CD1c-positive myeloid dendritic cell (primary cell): ENCODE data around the gene ROR2.
A peak's percentile ranks its signal among the peaks of the same experiment; 100 is the strongest.
"Not testable (repeated sequence)": the region's sequence is repeated elsewhere in the genome, so short reads cannot be mapped to it uniquely, and the experiment has no call there.

Experiments
- DNase-seq: peaks from one replicate; pipeline ENCODE4 v3.0.0-alpha.2; 2016; ENCODE audit errors: extremely low spot score

Gene ROR2

DNA sequence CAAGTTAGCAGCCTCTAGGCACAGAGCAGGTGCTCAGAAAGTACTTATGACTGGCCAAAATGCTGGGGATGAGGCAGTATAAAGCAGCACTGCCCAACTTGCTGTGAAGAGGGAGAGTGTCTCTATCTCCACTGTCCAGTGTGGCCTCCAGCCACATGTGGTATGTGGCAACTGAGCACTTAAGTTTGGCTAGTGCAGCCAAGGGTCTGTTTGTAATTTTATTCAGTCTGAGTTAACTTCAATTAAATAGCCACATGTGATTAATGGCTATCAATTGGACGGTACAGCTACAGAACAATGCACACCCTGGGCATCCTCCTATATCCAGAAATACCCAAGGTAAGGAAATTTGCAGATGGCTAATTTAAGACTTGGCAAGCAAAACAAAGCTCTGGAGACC, 26.9 kb downstream of the ROR2 start:
- no peak for DNase-seq

GRCh38 chr9:91921371-91921770, 28.7 kb downstream of the ROR2 start:
- no peak for DNase-seq

DNA sequence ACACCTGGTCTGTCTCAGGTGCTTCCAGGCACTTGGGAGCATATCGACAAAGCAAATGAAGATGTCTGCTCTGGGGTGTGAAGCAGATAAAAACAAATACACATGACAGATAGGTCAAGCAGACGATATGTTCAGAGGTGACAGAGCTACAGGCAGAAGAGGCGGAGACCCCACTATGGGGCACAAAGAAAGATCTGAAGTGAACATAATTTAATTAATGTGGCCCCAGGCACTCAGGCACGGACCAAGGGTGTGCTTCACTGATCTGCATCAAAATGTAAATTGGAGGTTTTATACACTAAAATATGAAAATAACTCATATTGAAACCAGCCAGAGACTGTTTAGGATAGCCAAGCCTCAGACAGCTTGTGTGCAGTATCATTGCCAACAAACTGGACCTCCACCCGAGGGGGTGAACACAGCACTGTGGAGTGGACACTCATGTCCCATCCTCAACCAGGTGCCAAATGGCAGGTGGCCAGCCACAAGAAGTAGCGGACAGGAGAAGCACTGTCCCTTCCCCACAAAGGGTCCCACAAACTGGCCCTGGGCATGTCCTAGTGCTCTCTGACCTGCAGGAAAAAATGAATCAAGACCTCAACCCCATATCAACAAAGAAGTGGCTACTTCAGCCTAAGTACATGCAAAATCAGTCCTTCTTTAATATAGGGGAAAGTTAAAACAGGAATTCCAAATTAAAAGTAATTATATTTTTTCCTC, 29.2 kb downstream of the ROR2 start:
- no peak for DNase-seq

GRCh38 chr9:91919621-91920020, 30.4 kb downstream of the ROR2 start:
- no peak for DNase-seq

DNA sequence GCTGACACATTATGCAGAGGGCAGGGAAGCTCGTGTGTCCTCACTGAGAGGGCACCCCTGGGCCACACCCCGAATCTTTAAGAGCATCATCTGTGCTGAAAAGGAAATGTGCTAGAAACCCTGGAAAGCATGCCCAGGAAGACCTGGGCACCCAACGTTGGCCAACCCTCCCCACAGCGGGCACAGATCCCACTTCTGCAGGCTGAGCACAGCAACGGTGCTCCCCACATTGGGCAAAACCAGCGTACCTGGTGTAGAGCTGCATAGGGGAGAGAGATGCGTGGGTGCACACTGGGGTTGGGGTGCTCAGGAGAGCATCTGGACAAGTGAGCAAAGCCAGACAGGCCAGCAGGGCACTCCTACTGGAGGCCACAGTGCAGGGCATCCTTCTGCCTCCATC, 32.6 kb downstream of the ROR2 start:
- no peak for DNase-seq

GRCh38 chr9:91915524-91916263, 34.3 kb downstream of the ROR2 start:
- DNase-seq = no peak

DNA sequence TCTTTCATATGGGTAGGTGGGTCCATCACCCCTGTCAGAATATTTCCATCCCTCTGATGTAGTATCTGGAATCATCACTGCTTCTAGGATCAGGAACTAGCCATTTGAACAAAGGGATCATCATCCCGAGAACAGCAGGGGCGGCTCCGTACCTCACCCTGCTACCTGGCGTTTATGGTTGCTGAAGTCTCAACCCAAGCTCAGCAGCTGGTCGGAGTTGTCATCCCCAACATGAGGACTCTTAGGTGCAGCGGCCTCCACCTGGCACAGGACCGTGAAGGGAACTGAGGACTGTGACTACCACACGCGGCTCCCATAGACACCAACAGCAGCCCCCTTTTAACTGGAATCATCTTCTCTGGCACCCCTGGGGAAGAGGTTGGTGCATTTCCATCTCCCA, 35.1 kb downstream of the ROR2 start:
- no peak for DNase-seq

- no peak for DNase-seq
These were observed 35.6 kb downstream of the ROR2 start for GRCh38 chr9:91914404-91914803.

DNA sequence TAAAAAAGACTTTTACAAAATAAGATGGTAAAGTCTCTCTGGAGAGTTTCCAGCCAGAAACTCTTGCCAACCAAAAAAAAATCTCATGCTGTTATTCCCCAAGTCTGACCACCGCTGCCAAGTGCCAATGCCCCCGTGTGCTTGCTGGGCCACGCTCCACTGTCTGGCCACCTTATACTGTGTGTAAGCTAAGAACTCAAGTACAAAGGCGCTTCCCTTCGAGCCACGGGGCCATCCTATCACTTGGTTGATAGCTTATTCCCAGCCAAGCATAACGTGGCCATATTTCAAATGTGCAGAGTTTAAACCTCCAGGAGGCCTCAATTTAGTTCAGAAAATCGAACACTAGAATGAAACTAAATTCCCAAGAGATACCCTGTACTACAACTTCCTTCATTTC, 36.0 kb downstream of the ROR2 start:
- DNase-seq = no peak

GRCh38 chr9:91913096-91913495, 36.9 kb downstream of the ROR2 start:
- DNase-seq = no peak

- DNase-seq = no peak
These were observed 38.4 kb downstream of the ROR2 start for GRCh38 chr9:91911657-91912056.

DNA sequence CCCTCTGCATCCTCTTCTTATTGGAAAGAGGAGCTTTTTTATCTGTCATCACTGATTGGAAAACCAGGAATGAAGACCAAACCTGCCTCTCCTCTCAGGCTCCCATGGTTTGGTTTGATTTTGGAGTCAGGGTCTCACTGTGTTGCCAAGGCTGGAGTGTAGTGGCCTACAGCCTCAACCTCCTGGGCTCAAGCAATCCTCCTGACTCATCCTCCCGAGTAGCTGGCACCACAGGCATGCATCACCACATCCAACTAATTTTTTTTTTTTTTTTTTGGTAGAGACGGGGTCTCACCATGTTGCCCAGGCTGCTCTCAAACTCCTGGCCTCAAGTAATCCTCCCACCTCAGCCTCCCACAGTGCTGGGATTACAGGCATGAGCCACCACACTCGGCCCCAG, 40.8 kb downstream of the ROR2 start:
- not testable (repeated sequence) for DNase-seq

DNA sequence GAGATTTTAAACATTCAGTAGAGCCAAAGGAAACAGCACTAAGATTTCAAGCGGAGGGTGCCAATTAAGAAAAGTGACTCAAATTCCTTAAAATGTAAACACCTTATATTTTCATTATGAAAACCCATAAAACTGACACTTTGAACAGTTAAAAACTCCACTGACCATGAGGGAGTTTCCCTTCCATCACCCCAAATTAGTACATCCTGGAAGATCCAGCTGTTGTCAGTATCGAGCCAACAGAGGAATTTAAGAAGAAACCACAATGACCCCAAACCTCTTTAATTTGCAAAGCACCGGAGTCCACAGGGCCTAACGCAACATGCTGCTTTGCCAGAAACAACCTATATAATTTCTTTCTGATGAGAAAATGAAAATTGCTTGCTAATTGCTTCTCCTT, 41.3 kb downstream of the ROR2 start:
- DNase-seq = no peak

DNA sequence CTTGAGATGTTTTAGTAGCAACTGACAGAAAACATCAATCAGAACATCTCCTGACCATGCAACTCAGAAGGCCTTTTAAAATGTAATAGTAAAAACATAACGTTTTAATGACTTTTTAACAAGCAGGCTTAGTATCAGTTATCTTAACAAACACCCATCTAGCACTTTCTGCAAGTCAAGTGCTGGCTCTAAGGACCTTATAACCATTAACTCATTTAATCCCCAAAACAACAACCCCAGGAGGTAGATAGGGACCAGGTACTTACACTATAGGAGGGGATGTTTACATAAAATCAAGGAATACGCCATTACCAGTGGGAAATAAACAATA, 41.8 kb downstream of the ROR2 start:
- DNase-seq = no peak

DNA sequence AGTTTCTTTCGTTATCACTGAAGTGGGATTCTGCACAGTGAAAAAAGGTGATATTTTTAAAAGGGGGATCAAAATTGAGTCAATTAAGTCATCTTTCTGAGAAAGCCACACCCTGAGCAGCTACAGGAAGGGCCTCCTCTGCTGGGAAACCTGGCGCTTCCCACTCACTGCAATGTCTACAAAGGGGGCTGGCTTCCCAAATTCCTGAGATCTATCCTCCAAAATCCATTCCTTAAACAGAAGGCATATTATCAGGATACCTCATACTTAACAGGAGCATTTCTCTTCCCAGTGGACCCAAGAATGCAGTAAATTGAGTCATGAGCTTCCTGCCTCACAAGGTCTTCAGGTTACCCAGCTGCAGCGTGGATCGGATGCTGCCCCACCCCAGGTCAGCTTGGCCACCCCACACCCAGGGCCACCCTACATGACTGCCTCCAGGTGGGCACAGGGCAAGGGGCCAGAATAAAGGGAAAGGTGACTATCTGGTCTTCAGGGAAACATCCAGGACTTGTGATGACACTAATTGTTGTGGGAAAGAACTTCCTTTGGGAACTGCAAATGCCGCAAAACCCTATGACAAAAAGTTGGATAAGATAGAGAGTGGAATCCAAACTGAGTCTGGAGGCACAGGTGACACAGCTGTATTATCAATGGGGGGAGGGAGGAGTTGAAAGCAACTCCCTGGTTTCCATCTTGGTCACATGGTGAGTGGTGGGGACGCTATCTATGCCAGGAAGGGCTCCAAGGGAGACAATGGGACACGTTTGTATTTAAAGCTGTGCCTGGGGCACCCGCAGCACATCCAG, 42.3 kb downstream of the ROR2 start:
- DNase-seq = no peak

DNA sequence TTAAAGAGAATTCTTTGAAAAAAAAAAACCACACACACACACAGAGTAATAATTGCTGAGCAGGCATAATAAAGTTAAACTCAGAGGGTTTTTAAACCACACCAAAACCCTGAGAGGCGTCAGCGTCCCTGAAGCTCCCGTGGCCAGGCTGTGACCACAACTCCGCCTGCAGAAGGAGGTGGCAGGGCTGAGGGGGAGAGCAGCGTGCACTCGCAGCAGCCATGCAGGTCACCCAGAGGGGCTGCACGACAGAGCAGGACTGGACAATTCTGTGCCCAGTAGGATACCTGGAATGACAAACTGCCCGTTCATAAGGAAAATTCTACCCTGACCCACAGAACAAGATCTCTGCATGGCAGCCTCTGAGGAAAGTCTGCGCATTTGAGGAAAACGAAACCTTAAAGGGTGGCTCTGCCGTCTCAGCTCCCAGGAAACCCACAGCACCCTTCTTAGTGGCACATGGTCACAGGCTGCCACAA, 44.0 kb downstream of the ROR2 start:
- DNase-seq = peak; percentile 25

- DNase-seq = no peak
These were observed 44.8 kb downstream of the ROR2 start for GRCh38 chr9:91905237-91905650.

DNA sequence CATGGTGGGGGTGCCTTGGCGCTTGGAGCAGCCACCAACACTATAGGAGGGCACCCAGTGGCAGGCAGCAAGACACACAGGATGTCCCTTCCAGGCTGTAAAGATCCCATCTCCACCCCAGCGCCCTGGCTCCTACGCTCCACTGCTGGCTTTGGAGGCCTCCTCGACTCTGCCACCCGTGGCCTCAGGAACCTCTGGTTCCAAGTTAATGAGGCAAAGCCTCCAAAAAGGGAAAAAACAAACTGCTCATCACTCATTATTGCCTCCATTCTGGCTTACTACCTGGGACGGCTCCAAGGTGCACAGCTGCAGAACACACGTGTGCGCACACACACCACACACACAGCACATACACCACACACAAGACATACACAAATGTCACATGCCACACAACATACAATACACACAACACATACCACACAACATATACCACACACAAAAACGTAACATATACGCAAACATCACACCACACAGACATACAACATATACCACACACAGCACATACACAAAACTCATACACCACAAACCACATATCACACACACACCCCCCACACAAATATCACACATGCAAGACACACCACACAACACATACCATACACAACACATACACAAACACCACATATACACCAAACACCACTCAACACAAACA, 45.3 kb downstream of the ROR2 start:
- DNase-seq = no peak

GRCh38 chr9:91903126-91903911, 46.7 kb downstream of the ROR2 start:
- DNase-seq = peak; percentile 57

DNA sequence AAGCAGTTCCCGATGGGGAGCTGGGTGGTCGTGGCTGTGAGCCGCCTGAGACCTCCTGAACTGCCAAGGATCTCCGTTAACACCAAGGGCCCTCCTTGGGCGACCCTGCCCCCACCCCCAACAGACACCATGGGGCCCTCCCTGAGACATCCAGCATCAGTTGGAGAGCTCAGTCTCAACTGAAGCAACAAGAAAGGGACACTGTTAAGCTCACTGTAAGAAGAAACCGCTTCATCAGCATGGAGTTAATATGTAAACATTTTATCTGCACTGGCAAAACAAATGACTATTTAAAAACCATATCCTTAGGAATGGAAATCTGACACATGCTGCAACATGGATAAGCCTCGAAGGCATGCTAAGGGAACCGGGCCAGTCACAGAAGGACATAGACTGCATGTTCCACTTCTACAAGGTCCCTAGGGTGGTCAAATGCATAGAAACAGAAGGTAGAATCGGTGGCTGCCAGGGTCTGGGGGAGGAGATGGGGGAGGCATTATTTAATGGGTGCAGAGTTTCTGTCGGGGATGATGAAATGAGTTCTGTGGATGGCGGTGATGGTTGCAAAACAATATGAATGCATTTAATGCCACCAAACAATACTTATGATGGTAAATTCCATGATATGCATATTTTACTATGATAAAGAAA, 47.4 kb downstream of the ROR2 start:
- DNase-seq = no peak

DNA sequence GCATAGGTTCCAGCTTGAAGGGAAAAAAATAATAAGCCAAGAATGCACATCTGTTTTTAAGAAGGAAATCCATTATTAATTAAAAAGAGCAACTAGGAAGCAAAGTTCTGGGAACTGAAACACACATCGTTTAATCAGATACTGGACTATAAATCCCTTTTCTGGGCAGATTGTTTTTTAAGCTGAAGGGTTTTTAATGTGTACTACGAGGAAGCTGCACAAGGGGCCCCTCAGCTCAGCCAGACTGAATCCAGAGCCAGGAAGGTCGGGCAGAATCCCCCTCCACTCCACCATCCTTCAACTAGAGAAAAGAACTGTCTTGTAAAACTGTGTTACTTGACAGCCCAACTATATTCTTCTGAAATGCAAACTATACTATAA, 49.2 kb downstream of the ROR2 start:
- DNase-seq = no peak
